ENCODE results near the gene CLIP2.
"Not testable (repeated sequence)": the region's sequence is repeated elsewhere in the genome, so short reads cannot be mapped to it uniquely, and the experiment has no call there.

CLIP2 gene

GRCh38 chr7:74324531-74325209 lies 35.5 kb downstream of the CLIP2 start:
- no peak for FAIRE-seq
- no peak for DNase-seq (ENCODE audit: extremely low spot score, insufficient read length, low read depth)

- no peak for FAIRE-seq
Observed at GRCh38 chr7:74325210-74325565, 36.0 kb downstream of the CLIP2 start.

DNA sequence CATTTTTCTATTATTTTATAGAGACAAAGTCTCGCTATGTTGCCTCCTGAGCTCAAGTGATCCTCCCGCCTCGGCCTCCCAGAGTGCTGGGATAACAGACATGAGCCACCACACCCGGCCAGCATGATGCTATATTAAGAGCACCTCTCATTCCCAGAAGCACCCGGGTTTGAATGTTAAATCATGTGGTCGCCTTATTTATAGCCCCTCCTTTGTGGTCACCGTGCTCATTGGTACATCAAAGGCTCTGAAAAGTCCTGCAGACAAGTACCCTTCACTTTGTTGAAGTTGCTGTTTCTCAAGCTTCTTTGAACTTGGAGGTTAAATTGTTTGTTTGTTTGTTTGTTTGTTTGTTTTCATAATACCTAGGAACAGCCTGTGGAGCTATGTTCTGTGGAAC lies 40.0 kb downstream of the CLIP2 start:
- no peak for FAIRE-seq
- DNase-seq (ENCODE audit: extremely low spot score, insufficient read length, low read depth): no peak

More at GRCh38 chr7:74325210-74325565, 36.0 kb downstream of the CLIP2 start:
- no peak for DNase-seq (ENCODE audit: extremely low spot score, insufficient read length, low read depth)

DNA sequence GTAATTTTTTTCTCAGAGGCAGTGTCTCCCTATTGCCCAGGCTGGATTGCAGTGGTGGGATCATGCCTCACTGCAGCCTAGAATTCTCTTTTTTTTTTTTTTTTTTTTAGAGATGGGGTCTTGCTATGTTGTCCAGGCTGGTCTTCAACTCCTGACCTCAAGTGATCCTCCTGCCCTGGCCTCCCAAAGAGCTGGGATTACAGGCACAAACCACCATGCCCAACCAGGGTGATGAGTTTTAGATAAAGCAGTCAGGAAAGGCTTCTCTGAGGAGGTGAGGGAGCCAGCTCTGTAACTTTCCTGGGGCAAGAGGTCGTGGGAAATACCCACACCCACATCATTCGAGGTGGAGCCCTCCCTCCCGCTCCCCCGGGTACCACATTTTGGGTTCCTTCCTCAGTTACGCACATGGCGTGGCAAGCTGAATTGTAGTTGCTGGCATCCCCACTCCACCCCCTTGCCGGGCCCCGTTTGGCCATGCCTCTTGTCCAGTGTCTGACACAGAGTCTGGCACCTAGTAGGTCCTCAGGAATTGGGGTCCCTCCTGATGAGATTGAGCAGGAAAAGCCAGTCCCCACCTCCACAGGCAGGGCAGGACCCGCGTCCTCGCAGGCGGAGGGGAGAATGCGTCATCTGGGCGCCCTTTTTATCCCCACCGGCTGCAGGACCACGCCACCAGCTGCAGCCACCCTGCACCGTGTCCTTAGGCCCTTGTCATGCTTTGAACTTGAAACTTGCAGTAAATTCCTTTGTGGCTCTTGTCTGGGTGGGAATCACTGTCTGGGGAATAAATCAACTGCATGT lies 43.4 kb downstream of the CLIP2 start:
- DNase-seq (ENCODE audit: extremely low spot score, insufficient read length, low read depth): no peak
- FAIRE-seq: no peak

- no peak for FAIRE-seq
- DNase-seq (ENCODE audit: extremely low spot score, insufficient read length, low read depth): no peak
Observed at GRCh38 chr7:74334030-74334429, 44.8 kb downstream of the CLIP2 start.

- FAIRE-seq: no peak
- DNase-seq (ENCODE audit: extremely low spot score, insufficient read length, low read depth): no peak
Observed at GRCh38 chr7:74337926-74338325, 48.7 kb downstream of the CLIP2 start.

- DNase-seq (ENCODE audit: extremely low spot score, insufficient read length, low read depth) (no peak), FAIRE-seq (no peak)
Observed at GRCh38 chr7:74338366-74339108, 49.3 kb downstream of the CLIP2 start.

DNA sequence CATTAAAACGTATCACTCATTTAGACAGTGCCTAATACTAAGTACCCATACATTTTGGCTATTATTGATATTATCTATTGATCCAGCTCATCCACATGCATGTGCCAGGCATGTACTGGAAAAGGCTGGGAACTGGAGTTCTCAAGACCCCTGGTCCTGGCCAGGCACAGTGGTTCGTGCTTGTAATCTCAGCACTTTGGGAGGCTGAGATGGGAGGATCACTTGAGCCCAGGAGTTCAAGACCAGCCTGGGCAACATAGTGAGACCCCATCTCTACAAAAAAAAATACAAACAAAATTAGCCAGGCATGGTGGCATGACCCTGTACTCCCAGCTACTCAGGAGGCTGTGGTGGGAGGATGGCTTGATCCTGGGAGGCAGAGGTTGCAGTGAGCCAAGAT lies 50.4 kb downstream of the CLIP2 start:
- not testable (repeated sequence) for DNase-seq (ENCODE audit: extremely low spot score, insufficient read length, low read depth); FAIRE-seq

DNA sequence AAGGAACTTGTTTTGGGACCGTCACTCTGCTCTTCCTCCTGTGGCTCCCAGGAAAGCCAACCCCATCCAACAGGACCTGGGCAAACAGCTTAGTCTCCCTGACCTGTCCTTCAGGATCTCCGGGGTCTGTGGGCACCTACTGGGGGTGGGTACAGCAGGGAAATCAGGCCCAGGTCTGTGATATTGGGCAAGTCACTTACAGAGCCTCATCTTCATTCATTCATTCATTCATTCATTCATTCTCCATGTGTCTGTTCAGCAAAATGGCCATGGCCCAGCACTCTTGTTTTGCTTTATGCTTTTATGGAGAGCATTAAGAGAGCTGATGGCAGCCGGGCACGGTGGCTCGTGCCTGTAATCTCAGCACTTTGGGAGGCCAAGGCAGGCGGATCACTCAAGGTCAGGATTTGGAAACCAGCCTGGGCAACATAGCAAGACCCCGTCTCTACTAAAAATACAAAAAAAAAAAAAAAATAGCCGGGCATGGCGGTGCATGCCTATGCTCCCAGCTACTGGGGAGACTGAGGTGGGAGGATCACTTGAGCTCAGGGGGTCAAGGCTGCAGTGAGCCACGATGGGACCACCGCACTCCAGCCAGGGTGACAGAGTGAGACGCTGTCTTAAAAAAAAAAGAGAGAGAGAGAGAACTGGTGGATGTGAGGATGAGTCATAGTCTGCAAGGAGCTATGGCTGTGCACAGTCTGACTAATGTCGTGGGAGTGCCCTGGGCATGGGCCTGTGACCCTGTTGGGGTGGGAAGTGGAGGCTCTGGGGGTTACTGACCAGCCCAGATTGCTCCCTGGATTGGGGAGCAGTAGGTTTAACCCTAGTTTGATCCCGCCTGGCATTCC lies 54.3 kb downstream of the CLIP2 start:
- DNase-seq (ENCODE audit: extremely low spot score, insufficient read length, low read depth) (no peak), FAIRE-seq (no peak)

DNA sequence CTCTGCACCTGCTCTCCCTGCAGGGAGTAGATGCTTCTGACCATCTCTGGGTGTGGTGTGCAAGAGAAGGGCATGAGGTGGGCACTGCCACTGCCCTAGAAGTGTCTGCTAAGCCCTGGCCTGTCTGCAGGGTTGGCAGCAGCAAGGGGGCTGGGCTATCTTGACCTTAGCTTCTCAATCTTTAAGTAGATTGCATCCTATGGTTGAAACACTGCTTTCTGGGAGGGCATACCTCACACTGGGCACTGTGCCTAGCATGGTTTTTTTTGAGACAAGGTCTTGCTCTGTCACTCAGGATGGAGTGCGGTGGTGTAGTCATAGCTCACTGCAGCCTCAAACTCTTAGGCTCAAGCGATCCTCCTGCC lies 54.9 kb downstream of the CLIP2 start:
- DNase-seq (ENCODE audit: extremely low spot score, insufficient read length, low read depth) (no peak), FAIRE-seq (no peak)

DNA sequence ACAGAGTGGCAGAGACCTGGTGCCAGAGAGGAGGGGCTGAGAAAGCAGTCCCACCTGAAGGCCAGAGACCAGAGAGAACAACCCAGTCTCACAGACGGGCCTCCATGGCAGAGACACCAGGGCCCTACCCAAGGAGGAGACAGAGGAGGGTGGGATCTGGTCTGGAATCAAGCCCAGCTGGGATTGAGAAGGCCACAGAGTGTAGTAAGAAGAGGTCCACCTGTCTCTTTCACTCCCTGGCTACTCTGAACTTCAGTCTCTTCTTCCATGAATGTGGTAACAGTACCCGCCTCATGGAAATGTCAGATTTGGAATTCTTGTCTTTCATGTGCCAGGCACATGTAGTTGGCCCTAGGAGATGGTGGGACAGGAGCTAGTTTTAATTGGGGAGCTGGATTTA lies 55.6 kb downstream of the CLIP2 start:
- FAIRE-seq: no peak

GRCh38 chr7:74345970-74346369 lies 56.8 kb downstream of the CLIP2 start:
- FAIRE-seq (no peak), DNase-seq (ENCODE audit: extremely low spot score, insufficient read length, low read depth) (no peak)

More for the DNA sequence above, 55.6 kb downstream of the CLIP2 start:
- no peak for DNase-seq (ENCODE audit: extremely low spot score, insufficient read length, low read depth)

GRCh38 chr7:74349621-74350020 lies 60.4 kb downstream of the CLIP2 start:
- DNase-seq (ENCODE audit: extremely low spot score, insufficient read length, low read depth): no peak
- FAIRE-seq: no peak

DNA sequence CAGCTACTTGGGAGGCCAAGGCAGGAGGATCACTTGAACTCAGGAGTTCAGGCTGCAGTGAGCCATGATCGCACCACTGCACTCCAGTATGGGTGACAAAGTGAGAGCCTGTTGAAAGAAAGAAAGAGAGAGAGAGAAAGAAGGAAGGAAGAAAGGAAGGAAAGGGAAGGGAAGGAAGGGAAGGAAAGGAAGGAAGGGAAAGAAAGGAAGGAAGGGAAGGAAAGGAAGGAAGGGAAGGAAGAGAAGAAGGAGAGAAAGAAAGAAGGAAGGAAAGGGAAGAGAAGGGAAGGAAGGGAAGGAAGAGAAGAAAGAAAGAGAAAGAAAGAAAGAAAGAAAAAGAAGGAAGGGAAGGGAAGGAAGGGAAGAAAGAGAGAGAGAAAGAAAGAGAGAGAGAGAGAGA lies 61.5 kb downstream of the CLIP2 start:
- FAIRE-seq (no peak), DNase-seq (ENCODE audit: extremely low spot score, insufficient read length, low read depth) (no peak)

GRCh38 chr7:74351836-74352235 lies 62.6 kb downstream of the CLIP2 start:
- DNase-seq (ENCODE audit: extremely low spot score, insufficient read length, low read depth) (no peak), FAIRE-seq (no peak)

- not testable (repeated sequence) for DNase-seq (ENCODE audit: extremely low spot score, insufficient read length, low read depth); FAIRE-seq
Observed at GRCh38 chr7:74352551-74353138, 63.4 kb downstream of the CLIP2 start.

DNA sequence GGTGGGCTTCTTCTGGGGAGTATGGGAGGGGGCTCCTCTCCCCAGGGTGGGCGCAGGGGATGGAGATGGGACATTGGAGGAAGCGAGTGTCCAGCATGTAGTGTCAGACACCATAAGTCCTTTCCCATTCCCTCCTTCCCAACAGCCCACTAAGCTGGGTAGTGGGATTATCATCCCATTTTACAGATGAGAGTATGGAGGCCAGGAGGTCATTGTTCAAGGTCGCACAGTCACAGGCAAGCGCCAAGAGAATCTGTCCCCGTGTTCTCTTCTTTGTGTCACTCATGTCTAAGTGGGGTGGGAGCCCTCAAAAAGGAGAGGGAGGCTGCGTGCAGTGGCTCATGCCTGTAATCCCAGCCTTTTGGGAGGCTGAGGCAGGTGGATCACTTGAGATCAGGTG lies 64.8 kb downstream of the CLIP2 start:
- FAIRE-seq: no peak

DNA sequence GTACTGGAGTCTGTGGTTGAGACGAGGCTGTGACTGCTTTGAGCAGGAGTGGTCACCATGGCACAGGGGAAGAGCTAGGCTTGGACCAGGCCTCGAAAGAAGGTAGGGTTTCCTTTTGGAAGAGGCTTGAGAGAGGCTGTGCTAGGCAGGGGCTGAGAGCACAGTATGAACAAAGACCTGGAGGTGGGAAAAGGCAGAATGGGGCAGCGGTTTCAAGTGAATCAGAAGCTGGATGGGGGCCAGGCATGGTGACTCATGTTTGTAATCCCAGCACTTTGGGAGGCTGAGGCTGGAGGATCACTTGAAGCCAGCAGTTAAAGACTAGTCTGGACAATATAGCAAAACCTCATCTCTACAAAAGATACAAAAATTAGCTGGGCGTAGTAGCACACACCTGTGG lies 65.9 kb downstream of the CLIP2 start:
- FAIRE-seq (no peak), DNase-seq (ENCODE audit: extremely low spot score, insufficient read length, low read depth) (no peak)

More for the DNA sequence above, 64.8 kb downstream of the CLIP2 start:
- DNase-seq (ENCODE audit: extremely low spot score, insufficient read length, low read depth): no peak

- FAIRE-seq (no peak), DNase-seq (ENCODE audit: extremely low spot score, insufficient read length, low read depth) (no peak)
Observed at GRCh38 chr7:74356589-74357315, 67.5 kb downstream of the CLIP2 start.

Data from GM18507 (cell line).